ENCODE results near the gene MYH15.

DNA sequence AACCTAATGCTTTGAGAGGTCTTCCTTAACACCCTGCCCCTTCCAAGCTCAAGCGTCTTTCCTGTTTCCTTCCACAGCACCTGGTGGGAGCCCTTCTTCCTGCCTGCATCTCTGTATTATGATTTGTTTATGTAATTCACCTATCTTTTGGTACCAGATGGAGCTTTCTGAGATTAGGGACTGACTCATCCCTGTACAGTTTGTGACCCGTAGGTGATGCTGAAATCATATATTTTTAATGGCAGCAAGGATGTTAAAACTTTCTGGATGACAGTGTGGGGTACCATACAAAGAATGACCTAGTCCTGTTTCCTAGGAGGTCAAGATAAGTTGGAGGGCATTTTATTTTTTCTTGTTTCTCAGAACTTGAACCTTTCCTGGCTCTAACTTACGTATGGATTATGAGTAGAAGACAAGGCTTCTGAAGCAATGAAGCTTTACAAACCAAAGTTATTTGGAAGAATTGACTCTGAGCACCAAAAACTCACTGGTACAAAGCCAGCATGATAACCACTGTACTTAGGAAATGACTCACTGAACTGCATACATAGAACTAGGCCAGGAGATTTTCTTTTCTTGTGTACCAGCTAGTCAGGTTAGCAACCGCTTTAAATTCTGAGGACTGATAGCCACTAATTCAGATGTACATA, 167.4 kb downstream of the MYH15 start:
- no peak for TF ChIP-seq POLR2A (IDR thresholded peaks at IDR 0.05)
- no peak for TF ChIP-seq CTCF (IDR thresholded peaks at IDR 0.05 in 4 of 5, conservative IDR thresholded peaks at IDR 0.05 in 1 of 5)

Measured in gastrocnemius medialis (tissue), 4 donors.